GM03348 (cell line): Measurements from ENCODE around the gene SDR42E2.
"Not testable (repeated sequence)": the region's sequence is repeated elsewhere in the genome, so short reads cannot be mapped to it uniquely, and the experiment has no call there.

Experiments used
- DNase-seq: peaks from one replicate; pipeline ENCODE4 v3.0.0; 2012; ENCODE audit warnings: low spot score

The SDR42E2 gene

DNA sequence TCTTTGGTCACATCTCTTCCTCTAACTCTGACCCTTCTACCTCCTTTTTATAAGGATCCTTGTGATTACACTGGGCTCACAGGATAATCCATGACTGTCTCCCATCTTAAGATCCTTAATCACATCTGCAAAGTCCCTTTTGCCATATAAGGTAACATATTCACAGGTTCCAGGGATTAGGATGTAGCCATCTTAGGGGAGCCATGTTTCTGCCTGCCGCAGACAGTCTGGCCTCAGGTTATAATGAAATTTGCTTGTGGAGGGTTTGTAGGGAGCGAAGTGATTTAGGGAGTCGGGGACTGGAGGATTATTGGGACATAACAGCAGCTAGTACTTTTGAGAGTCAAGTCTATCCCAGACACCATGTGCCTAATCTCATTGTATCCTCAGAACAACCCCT, 51.5 kb downstream of the SDR42E2 start:
- DNase-seq: no peak

DNA sequence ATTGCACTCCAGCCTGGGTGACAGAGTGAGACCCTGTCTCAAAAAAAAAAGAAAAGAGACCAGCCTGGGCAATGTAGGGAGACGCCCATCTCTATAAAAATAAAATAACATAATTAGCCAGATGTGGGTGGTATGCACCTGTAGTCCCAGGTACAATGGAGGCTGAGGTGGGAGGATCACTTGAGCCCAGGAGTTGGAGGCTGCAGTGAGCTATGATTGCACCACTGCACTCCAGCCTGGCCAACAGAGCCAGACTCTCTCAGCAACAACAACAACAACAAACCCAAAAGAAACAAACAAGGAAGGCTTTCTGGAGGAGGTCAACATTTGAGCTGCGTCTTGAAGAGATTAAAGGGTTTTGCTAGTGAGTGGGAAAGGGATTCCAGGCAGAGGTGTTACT, 52.1 kb downstream of the SDR42E2 start:
- no peak for DNase-seq

- no peak for DNase-seq
These were observed 52.6 kb downstream of the SDR42E2 start for GRCh38 chr16:22214889-22215288.

GRCh38 chr16:22216191-22216831, 54.0 kb downstream of the SDR42E2 start:
- no peak for DNase-seq

GRCh38 chr16:22216832-22217225, 54.5 kb downstream of the SDR42E2 start:
- not testable (repeated sequence) for DNase-seq

- DNase-seq: no peak
These were observed 55.8 kb downstream of the SDR42E2 start for GRCh38 chr16:22217890-22218730.

DNA sequence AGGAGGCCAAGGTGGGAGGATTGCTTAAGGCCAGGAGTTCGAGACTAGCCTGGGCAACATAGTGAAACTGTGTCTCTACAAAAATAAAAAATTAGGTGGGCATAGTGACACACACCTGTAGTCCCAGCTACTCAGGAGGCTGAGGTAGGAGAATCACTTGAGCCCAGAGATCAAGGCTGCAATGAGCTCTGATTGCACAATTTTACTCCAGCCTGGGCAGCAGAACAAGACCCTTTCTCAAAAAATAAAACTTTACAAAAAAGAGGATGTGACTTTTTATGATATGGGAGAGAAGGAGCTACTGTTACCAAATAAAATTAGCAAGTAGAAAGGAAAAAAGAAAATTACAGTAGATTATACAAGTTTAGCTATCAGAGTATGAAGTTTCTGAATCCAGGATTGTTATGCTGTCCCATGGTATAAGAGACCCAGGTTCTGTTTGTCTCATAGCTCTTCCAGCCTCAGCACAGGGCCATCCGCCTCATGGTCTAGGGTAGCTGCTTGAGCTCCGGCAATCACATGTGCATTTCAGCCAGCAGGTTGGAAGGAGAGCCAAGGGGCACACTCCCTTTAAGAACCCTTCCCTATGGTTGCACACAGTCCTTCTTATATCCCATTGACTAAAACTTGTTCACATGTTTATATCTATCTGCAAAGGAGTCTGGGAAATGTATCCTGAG, 57.2 kb downstream of the SDR42E2 start:
- no peak for DNase-seq

GRCh38 chr16:22220069-22220440, 57.7 kb downstream of the SDR42E2 start:
- no peak for DNase-seq

DNA sequence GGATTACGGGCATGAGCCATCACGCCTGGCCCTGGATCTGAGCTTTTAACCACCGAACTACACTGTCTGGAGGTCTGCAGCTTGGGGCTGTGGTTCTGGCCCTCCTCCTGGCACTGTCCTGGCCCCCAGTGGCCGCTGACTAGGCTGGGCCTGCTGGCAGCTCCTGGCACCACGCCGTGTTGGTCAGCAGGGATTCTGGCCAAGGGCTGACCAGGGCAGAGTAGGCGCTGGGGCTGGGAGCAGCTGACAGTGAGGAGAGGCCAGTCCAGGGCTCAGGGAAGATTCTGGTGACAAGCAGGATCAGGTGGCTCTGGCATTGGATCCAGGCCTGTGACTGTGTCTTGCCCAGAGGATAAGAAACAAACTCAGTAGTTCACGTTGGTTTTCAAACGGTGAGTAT, 58.4 kb downstream of the SDR42E2 start:
- no peak for DNase-seq

DNA sequence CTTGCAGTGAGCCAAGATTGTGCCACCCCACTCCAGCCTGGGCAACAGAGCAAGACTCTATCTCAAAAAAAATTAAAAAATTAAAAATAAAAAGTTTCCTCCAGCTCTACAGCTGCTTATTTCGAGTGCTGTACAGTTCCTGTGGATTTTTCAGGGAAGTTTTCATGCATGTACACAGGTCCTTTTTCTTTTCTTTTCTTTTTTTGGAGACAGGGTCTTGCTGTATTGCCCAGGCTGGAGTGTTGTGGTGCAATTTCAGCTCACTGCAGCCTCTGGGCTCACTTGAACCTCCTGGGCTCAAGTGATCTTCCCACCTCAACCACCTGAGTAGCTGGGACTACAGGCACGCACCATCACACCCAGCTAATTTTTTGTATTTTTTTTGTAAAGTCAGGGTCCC, 59.7 kb downstream of the SDR42E2 start:
- no peak for DNase-seq

DNA sequence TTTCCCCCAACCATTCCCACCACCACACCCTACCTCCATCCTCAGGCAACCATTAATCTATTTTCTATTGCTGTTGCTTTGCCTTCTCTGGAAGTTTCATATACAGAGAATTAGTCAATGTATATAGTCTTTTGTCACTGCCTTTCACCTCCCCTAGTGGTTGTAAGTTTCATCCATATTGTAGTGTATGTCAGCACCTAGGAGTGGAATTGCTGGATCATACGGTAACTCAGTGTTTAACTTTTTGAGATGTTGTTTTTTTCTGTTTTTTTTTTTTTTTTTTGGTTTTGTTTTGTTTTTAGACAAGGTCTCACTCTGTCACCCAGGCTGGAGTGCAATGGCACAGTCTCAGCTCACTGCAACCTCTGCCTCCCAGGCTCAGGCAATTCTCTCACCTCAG, 60.7 kb downstream of the SDR42E2 start:
- DNase-seq: no peak

GRCh38 chr16:22225060-22225459, 62.8 kb downstream of the SDR42E2 start:
- DNase-seq: no peak

GRCh38 chr16:22229889-22230288, 67.6 kb downstream of the SDR42E2 start:
- no peak for DNase-seq

DNA sequence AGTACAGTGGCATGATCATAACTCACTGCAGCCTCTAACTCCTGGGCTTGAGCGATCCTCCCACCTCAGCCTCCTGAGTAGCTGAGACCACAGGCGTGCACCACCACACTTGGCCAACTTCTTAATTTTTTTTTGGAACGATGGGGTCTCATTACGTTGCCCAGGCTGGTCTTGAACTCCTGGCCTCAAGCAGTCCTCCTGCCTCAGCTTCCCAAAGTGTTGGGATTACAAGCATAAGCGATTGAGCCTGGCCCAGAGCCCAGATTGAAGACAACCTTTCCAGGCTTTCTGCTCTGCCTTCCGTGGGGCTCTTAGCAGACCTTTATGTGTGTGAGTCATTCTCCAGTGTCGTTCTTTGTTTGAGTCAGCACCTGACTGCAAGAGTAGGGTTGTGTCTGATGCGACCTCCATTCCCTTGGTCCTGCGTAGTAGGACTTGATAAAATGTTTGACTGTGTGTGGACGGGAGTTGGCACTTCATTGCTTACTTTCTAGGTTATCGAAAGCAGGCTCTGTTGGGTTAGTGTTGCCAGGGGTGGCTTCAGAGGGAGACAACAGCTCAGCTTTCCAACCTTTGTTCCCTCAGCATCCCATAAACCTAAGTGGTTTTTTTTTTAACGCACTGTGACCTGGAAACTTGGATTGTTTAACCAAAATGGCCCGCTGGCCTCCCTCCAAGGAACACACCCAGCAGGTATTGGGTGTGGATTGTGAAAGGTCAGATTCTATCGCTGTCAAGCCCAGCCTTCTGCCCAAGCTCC, 70.2 kb downstream of the SDR42E2 start:
- DNase-seq: no peak

DNA sequence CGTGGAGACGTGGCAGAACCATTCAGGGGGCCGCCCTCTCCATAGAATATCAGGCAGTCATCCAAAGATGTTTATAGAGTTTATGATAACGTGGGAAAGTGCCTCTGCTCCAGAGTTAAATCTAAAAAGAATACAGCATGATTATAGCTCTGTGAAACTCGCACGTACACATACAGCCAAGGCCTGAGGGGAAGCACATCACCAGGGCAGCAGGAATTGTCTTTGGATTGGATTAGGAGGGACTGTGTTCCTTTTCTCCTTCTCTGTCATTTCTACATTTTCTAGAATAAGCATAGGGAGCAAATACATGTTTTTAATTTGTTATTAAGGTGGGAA, 70.7 kb downstream of the SDR42E2 start:
- DNase-seq: no peak

- no peak for DNase-seq
These were observed 73.8 kb downstream of the SDR42E2 start for GRCh38 chr16:22235839-22236745.

DNA sequence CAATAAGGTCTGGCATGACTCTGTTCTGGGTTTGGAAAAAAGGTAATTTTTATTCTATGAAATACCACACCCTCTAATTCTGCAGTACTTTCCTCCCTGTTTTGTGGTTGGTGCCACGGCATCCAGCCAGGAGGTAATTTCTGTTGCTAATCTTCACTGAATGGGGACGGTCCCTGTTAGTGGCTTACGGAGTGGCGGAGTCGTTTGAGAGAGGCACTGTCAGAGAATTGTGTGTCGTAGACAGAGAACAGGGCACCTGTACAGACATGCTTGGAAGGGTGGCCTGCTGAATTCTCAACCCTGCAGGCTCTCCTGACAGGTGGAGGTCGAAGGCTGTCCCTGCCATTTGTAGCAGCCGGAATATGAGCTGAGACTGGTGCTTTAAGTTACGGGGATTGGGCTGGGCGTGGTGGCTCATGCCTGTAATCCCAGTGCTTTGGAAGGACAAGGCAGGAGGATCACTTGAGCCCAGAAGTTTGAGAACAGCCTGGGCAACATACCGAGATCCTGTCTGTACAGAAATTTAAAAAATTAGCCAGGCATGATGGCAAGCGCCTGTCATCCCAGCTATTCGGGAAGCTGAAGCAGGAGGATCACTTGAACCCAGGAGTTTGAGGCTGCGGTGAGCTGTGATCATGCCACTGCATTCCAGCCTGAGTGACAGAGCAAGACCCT, 77.0 kb downstream of the SDR42E2 start:
- no peak for DNase-seq

- DNase-seq: peak; percentile 60
These were observed 77.9 kb downstream of the SDR42E2 start for GRCh38 chr16:22240023-22240710.
